DMS153 treated with DMSO at 0.1 percent for 48 hours (cell line): ENCODE measurements around the gene LRRN3.

Experiments used
- DNase-seq: peaks from one replicate; lab custom pipeline; 2025; ENCODE audit not compliant: unreplicated experiment; lab: John Stamatoyannopoulos, UW

The LRRN3 gene

DNA sequence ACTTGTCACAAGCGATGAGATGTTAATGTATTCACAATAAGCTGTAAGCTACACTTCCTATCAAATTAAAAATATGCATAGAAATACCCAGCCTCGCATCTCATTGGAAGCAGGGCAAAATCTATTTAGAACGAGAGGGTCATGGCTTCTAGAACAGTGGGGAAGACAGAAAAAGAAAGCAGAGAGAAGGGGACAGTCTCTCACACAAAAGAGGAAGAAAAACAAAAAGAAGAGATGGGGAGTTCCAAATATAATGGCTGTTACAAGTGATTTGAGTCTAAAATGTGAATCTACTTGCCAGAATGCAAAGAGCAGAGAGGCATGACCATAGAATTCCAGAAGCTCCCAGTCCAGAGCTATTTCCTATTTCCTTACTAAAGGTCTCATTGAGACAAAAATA is 13.8 kb downstream of the LRRN3 start:
- DNase-seq = no peak

DNA sequence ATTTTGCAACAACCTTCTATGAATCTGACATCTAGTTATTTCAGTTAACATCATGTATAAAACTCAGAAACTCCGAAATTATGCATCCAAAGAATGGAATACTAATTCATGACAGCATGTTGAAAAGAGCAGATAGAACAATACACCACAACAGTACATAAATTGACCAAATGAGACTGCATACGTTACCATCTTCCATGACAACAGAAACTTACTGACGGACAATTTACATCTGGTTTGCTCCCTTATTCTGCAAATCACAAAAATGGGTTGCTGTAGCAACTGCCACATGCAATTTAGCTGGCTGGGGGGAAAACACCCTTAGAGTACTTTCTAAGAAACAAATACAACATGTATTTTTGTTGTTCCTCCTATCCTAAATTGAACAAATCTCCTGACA is 14.3 kb downstream of the LRRN3 start:
- no peak for DNase-seq

DNA sequence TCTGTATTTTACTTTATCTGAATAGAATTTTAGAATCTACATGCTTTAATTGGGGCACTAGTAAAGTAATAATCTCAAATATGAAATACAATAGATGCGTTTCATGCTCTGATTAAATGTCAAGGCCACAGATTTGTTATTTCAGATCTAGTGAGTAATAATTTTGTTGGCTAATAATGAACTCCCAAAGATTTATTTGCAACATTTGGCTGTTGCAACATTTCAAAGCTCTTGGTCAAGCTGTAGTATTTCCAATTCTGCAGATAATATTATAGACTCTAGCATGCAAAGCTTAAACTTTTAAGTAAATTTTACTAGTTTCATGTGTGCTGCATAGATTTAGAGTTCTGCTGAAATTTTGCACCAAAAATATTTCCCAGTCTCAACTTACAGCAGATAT is 16.7 kb downstream of the LRRN3 start:
- DNase-seq = no peak

DNA sequence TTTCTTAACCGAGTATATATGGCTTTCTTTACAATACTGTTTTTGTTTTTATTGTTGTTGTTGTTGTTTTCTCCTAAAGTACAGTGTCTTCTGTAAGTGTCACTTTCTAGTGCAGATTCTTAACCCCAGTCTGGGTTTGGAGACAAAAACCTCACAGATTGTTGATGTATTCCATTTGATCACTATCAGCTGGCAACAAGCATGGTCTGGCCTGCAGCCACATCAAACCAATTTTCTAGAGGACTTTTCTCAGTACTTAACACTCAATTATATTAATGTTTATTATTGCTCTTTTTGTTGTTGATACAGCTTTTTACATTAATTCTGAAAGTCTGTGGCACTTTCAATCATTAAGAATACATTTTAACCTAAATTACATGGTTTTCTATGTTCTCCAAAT is 17.1 kb downstream of the LRRN3 start:
- DNase-seq = no peak

DNA sequence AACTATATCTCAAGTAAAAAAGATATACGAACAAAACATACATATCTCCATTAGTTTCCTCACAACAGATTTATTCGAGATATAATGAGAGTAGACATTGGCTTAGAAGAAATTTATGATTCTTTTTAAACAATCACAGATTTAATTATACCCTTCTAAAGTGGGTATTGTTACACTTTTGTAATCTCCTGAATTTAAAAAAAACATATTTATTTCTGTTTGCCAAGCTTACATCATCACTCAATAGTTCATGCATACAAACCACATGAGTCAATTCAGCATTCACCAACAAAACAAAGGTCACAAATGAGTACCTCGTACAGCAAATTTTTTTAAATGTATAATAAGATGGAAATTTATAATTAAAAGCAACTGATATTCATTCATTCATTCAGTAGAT is 17.6 kb downstream of the LRRN3 start:
- DNase-seq = no peak

DNA sequence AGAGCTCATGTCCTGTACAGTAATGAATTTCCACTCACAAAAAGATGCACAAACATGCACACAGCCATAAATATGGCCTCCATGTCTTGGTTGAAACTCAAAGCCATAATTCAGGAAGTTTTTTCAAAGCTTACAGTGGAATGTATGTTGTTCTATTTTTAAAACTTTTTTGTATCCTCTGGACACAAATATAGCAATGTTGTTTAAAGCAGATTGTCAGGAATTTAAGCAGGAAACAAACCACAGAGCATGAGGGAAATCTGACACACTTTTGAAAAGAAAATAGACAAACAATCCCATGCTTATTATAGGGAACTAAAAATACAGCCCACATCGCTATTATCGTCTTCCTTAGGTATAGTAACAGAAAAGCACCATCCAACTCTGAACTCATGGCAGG is 21.5 kb downstream of the LRRN3 start:
- DNase-seq = no peak

DNA sequence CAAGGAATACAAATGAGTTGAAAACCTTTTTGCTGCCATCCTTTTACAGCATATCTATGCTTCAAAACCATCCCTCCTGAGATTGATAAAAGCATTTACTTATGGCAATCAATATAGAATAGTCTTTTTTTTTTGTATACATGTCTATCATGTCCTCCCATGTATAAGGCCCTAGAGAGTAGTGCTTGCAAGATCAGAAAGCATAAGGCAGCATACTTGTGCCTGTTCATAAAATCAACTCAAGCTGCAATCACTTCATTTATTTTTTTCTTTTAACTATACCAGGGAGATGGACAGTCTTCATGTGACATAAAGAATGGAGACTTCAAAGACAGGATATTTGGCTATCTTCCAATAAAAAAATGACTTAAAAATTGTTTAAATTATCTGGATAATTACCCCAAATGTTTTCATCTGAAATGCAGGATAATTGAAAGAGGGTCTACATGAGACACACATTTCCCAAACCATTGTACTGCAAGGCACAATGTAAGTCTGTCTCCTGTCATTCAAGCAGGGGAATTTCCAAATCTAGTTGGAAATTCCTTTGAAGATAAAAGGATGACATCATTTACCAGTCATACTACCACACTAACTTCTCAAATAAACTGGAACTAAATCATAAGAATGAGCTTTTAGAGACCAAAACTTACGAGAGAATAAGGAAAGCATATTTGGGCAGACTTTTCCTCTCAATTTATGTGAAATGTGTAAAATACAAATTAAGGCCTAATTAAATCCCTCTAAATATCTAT is 22.5 kb downstream of the LRRN3 start:
- DNase-seq = no peak

DNA sequence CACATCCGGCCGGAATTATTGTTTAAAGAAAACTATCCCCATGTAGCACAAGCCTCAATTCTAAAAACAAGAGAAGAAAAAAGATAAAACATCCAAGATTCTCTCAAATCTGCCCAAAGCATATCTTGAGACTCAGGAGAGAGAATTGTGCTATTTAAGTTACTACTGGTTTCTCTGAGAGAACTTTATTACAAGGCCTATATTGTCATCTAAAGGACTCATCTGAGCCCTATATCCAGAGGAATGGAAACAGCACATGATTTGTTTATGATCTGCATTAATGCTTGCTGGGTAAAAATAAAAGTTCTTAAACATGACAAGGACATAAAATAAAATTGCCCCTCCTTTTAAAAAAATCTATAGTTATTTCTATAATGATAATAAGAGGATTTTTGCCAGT is 25.0 kb downstream of the LRRN3 start:
- DNase-seq = no peak

DNA sequence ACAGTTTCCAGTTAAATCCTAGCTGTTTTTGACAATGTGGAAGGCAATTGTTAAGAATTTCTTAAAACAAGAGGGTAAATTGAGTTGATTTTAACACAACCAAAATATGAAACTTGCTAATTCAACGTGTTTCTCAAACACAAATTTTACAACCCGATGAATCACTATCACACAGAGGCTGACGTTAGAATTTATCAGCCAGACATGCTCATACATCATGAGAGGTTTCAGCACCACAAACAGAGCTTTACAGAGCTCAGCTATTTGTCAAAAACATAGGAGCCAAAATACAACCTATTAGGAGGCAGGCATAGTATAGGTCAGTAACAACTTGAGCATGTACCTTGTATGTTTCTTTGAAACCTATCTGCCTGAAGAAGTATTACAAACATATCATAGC is 36.1 kb downstream of the LRRN3 start:
- no peak for DNase-seq

DNA sequence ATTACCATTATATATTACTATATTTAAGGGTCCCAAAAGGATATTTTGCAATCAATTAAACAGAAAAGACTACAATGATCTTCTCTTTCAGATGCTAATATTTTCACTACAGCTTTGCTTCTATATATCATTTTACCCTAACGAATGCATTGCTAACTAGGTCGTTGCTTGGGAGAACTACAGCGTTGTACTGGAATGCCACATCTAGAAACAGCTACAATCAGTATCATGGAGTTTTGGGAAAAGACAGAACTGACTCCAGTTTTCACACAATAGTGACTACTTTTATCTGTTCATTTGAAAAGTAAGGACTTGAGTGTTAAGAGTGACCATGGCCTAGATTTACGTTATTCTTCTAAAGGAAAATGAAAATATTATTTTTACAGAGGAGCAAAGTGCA is 38.5 kb downstream of the LRRN3 start:
- no peak for DNase-seq

DNA sequence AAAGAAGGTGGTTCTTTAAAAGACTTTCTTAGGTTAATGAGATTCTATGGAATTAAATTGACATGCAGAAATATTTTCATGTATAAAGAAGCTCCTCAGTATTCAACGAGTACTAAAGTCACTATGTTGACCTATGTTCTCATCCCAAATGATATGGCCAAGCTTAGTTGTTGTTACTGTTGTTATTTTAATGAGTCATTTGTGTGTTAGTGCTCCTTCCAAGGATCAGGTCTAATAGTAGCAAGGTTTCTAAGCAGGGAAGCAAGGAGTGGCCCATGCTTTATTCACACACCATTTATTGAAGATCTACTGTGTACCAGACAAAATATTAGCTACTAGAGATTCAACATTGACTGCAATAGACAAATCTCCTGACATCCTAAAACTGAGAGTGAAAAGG is 41.9 kb downstream of the LRRN3 start:
- DNase-seq = no peak

DNA sequence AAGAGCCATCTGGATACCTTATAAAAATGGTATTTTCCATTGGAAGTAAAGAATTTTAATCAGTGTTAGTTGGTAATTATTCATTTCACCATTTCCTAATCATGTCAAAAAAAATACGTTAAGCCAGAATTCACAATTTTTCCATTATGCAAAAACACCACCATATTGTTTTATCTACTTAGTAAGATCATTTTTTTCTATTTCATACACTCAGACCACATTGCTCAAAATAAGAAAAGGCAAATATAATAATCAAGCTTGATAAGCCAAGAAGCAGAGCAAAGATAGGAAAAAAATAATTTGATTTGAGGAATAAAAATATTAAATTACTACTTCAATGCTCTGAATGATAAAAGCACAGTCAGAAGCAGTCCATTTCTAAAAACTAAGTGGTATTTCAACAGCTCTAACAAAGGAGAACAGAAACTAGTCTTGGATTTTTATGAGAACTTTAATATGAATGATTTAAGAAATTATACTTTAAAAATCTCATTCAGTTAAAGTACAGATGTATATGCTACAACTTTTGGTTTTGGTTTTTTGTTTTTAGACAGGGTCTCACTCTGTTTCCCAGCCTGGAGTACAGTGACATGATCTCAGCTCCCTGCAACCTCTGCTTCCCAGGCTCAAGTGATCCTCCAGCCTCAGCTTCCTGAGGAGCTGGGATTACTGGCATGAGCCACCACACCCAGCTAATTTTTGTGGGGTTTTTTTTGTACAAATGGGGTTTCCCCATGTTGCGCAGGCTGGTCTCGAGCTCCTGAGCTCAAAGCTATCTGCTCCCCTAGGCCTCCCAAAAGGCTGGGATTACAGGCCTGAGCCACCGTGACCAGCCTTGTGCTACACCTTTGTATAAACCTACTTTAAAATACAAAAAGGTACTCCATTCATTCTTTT is 46.6 kb downstream of the LRRN3 start:
- no peak for DNase-seq

DNA sequence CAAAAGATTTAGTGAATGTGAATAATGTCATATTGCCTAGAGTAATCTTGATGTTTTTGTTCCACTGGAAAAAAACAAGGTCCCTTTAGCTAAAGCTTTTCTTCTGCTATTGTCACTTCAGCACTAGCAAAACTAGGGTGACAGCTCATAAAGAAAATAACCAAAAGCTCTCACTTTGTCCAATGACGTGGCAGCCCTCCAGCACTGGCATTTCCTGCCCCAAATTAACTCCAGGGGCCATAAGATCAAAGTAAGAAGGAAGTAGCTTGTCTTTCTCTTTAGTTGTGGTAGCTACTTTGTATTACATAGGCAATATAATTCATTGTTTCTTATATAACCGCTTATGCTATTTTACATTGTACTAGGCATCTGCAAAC is 47.3 kb downstream of the LRRN3 start:
- DNase-seq = no peak

DNA sequence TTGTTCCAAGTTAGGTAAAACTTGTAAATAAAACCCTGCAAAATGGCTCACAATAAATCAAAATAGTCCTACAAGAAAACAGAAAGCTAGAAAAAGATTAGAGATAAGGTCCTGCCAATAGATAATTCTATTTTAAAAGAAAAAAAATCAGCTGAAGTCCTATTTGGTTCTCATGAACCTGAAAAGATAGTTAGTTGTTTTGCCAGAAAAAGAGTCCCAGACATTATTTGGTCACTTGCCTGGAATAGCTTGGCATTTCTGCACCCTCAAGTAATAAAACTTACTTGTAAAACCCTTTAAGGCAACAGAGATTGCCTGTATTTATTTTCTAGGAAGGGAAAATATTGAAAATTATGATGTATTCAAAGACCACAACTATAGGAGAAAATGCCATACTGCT is 47.7 kb downstream of the LRRN3 start:
- no peak for DNase-seq

DNA sequence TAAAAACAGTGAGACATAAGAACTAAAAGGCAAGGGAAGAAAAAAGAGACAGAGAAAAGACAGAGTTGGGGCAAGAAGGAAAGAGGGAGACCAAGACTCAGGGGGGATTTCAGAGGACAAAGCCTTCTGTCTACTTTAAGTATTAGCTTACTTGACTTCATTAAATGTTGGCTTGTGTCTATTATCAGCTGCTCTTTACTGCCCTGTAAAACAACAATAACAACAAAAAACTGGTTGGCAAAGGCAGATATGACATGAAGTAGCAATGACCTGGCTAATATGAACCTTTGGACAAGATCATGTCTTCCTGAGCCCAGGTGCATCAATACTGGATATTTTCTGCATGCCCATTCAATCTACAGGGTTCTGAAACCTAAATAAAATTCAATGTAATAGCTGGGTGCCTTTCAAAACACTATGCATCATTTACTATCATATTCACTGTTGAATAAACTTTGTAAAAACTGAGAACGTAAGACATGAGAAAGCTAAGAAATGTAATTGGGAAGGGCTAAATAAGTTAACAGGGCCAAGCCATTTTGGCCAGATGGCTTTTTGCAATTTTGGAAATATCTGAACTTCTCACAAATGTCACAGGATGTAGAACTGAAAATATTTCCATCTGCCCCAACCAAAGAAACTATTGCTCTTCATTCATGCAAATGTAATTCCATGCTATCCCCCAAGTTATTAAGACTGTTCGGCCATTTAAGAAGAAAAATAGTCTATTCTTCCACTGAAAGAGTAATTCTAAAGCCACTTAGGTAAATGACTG is 49.4 kb downstream of the LRRN3 start:
- DNase-seq = no peak

DNA sequence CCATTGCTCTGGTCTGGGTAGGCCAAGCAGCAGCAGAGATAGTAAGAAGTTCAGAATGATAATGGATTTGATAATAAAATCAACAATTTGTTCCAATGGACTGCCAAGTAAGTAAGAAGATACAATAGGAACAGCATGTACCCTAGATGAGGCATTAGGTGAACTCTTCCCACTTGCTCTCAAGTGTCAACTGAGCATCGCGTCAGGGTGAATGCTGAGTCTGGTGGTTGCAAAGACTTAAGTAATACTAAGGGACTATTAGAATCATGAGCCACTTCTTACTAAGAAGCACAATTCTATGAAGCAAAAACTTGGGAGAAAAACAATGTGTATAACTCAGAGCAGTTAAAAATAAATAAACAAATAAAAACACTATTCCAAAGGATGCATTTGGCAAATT is 54.5 kb downstream of the LRRN3 start:
- no peak for DNase-seq

DNA sequence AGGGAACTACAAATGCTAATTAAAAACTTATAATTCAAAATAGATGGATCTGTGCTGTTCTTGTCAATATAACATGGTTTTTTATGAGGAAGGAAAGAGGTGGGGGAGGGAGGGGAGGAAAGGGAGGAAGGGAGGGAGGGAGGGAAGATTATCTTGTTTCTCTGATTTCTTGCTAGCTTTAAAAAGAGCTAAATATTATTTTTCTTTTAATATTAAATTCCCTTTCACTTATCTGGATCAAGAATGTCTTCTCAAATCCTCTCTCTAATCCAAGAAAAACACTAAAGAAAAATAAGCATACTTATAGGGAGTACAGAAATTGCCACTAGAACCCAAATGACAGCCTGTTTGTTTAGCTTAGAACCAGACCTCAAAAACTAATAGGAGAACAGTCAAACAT is 55.2 kb downstream of the LRRN3 start:
- no peak for DNase-seq

DNA sequence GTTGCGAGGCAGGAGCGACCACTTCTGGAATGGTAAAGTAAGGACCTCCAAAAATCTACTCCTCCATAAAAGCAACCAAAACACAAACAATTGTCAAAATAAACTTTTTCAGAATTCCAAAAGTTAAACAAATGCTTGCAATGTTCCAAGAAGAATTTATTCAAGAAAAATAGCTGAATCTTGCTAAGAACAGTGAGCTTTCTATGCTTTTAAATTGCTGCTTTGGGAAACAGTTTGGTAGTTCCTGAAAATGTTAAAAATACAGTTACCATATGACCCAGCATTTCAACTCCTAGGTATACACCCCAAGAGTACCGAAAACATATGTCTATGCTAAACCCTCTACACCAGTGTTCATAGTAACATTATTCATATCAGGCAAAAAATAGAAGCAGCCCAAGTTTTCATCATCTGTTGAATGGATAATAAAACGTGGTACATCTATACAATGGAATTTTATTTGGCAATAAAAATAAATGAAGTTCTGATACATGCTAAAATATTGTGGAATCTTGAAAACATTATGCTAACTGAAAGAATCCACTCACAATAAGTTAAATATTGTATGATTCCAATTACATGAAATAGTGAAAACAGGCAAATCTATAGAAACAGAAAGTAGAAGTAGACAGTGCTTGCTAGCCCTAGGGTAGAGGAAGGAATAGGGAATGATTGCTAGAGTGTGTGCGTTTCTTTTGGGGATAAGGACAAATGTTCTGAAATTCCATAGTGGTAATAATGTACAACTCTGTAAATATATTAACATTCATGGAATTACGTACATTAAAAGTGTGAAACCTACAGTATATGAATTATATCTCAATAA is 57.0 kb downstream of the LRRN3 start:
- DNase-seq = no peak

DNA sequence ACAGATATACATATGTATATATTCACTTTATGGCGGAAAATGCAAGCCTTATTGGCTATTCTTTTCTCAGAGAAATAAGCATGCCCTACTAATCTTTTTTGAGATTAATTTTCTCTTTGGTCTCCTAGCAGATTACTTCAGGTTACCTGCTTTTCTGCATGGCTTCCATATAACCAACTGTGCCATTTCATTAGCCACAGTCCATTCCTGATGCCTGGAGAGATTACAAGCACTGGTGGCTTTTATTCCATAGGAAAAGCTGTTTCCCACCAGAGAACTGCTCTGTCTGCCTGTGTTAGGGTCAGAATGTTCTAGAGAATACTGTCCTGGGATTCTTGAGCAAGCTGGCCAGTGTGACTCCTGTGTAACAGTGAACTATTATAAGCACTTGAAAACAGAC is 59.8 kb downstream of the LRRN3 start:
- no peak for DNase-seq

DNA sequence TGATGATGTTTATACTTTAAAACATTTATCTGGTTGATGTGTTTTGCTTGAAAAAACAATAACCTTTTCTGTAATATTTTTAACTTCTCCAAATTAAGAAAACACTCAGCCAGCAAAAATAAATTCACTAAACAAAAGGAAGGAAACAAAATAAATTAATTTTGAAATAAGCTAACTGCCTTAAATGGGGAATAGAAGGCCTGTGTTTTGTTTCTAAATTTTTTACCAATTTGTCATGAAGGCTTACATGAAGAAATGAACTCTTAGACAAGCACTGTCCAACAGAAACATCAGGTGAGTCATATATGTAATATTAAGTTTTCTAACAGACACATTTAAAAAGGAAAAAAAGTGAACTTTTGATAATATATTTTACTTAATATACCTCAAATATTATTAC is 68.5 kb downstream of the LRRN3 start:
- no peak for DNase-seq

DNA sequence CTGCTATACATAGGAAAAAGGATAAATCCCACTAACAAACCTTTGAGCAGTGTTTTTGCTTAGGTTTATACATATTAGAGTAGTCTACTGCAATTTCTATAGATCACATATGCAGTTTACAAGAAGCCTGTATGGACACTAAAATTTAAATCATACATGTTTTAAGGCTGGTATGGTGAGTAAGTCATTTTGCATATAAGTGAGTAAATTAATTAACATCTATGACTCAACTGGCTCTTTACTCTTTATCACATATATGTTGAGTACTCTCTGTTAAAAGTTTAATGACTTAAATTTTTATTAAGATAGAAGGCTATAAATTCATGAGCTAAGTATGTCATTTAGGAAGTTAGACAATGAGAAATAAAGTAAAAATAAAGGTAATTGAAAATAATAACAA is 69.4 kb downstream of the LRRN3 start:
- no peak for DNase-seq
